Measurements from ENCODE around the gene ZC3H4. TPM values are rescaled to one million over a fixed set of nuclear protein-coding genes. Genes with fewer than 3 reads are reported as not detected.

ZC3H4 gene
- total and polyA plus RNA-seq, 9 of the 15 experiments (the other 6 are each of a cell fraction or from before 2014, with no cell fraction given) = 2.2 to 75.6 (median 18.3) TPM

DNA sequence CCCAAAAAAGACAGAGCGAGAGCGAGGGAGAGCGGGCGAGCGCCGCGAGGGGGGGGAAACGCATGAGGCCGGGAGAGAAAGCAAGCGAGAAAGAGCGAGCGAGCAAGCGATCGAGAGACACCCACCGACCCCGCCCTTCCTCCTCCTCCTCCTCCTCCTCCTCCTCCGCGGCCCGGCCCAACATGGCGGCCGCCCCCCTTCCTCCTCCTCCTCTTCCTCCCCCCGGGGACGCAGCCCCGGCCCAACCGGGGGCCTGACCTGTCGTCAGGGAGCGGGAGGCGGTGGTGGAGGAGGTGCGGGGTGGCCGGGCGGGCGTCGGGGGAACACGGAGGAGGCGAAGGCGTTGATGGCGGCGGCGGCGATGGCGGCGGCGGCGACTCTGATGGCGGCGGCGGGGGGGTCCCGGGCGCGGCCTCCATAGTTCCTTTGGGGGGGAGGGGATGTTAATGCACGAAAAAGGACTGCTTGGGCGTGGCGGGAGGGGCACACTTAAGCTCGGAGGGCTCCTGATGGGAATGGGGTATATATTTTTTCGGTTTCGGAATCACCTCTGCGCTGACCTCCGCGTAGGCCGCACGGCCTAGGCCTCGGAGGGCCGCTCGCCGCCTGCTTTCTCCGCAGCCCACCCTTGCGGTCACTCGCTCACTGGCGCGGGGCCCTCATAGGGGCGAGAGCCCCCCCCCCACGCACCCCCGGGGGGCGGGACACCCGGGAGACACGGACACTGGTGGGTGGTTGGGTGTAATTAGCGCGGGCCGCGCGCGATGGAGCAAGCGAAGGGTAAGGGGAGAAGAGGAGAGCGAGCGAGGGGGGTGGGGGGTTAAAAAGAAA is 1.2 kb downstream of the ZC3H4 start:
- BruUV-seq (replicated peaks) = TSS peak; percentile 37
- intact Hi-C loops (cut with micrococcal nuclease) = loop anchor here (2.0 to 5.0 kb wide), 2 partner anchors 18 to 250 kb away; partner anchors contain the start of genes ARHGAP35 and SAE1
- H3K27me3 ChIP-seq (ENCODE audit: control insufficient read depth in 2 of 2, insufficient read depth in 2 of 2, low read length in 2 of 2) = no peaks in the 10 kb centered on the region
- peak overlapping the region; percentile 96 for H3K27ac ChIP-seq (ENCODE audit: extremely low read depth, low read depth, low read length)
- H3K9me1 ChIP-seq (ENCODE audit: control insufficient read depth, insufficient read depth, low read length) = no peaks in the 10 kb centered on the region
- peak overlapping the region; percentile 88 for H3K4me2 ChIP-seq (ENCODE audit: insufficient read depth, low read length)
- H3K36me3 ChIP-seq (ENCODE audit: control insufficient read depth, insufficient read depth, low read length) = peaks cover 28% of the 10 kb centered on the region; the same call in 2 of the 3 replicates
- peak; percentile 84 to 94 (median 85) for DNase-seq (ENCODE audit: extremely low read depth in 1 of 4, low spot score in 3 of 4)
- 1% methylated on average over 15 of the region's 85 CpGs for WGBS (ENCODE audit: insufficient coverage, low coverage, missing lambda C conversion rate)
- peak overlapping the region; percentile 98 to 99 for H3K9ac ChIP-seq (ENCODE audit: insufficient read depth in 1 of 2, low read depth in 2 of 2, low read length in 2 of 2)
- peak; percentile 57 for ATAC-seq
- H4K20me1 ChIP-seq (replicated peaks; ENCODE audit: control insufficient read depth, insufficient read depth, low read length) = no peaks in the 10 kb centered on the region
- ChIA-PET CTCF (ENCODE audit: low intra/inter-chr PET ratio) (no interaction called here), POLR2A (interaction anchor here (0.6 to 3.0 kb wide), 19 partner anchors 9 to 324 kb away, joined by 3 to 31 read pairs (median 8); partner anchors contain the start of genes SAE1 and SLC1A5)
- H2AFZ ChIP-seq (ENCODE audit: low read depth, low read length) = peak overlapping the region; percentile 40; the same call in 1 of the 2 replicates
- H3K79me2 ChIP-seq (ENCODE audit: control insufficient read depth, insufficient read depth, low read length) = peaks cover 51% of the 10 kb centered on the region
- H3K4me3 ChIP-seq = peak overlapping the region; percentile 89
- H3K4me1 ChIP-seq (replicated peaks in 1 of 2; ENCODE audit: control insufficient read depth in 2 of 2, insufficient read depth in 2 of 2, low read length in 2 of 2) = peaks cover 20 to 22% of the 10 kb centered on the region in 2 experiments
- in situ Hi-C loops (cut with MboI) = no loop called here
- peak; percentile 56 for FAIRE-seq
- H3K9me3 ChIP-seq (replicated peaks; ENCODE audit: control insufficient read depth, insufficient read depth, low read depth, low read length) = no peaks in the 10 kb centered on the region
- TF ChIP-seq ZNF12 (CRISPR knock-in tag; IDR thresholded peaks at IDR 0.05) (no peak), DEAF1 (CRISPR knock-in tag; IDR thresholded peaks at IDR 0.05) (no peak), MEF2A (IDR thresholded peaks at IDR 0.05; ENCODE audit: control insufficient read depth, low read depth, low read length) (no peak), PHTF2 (CRISPR knock-in tag; IDR thresholded peaks at IDR 0.05) (no peak), ZNF282 (CRISPR knock-in tag; IDR thresholded peaks at IDR 0.05) (no peak), ZNF3 (CRISPR knock-in tag; IDR thresholded peaks at IDR 0.05) (no peak), SMAD3 (CRISPR knock-in tag; conservative IDR thresholded peaks at IDR 0.05) (no peak), DDX20 (tag; IDR thresholded peaks at IDR 0.05; ENCODE audit: low read depth) (no peak), ZNF212 (CRISPR knock-in tag; IDR thresholded peaks at IDR 0.05) (no peak), NR2C2 (CRISPR knock-in tag; IDR thresholded peaks at IDR 0.05) (no peak), NR2C2 (tag; IDR thresholded peaks at IDR 0.05) (peak; percentile 67)
